DMS53 (cell line): ENCODE results near the gene PHLDA2.
"Not testable (repeated sequence)": the region's sequence is repeated elsewhere in the genome, so short reads cannot be mapped to it uniquely, and the experiment has no call there.

Experiments
- DNase-seq: peaks from one replicate; lab custom pipeline; 2025; lab: John Stamatoyannopoulos, UW

PHLDA2 gene

GRCh38 chr11:2945031-2945756 is 16.0 kb upstream of the PHLDA2 start:
- DNase-seq = peak; percentile 70

DNA sequence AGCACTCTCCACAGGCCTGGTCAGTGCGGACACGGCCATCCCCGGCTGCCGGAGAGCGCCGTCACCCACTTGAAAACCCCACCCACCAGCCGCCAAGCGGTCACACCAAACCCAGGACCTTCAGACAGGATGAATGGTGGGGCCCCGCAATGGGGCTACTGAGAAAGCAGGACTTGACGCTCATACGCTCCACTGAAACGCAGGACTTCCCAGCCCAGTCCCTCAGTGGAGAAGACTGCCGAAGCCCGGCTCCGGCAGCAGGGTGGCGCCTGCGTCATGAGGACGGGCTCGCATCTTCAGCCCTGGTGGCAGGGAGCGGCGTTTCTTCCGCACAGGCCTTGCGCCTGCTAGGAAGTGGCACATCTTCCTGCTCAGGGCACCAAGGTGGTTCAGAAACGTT is 15.3 kb upstream of the PHLDA2 start:
- peak; percentile 68 for DNase-seq

GRCh38 chr11:2943711-2944118 is 14.5 kb upstream of the PHLDA2 start:
- DNase-seq = peak; percentile 97

DNA sequence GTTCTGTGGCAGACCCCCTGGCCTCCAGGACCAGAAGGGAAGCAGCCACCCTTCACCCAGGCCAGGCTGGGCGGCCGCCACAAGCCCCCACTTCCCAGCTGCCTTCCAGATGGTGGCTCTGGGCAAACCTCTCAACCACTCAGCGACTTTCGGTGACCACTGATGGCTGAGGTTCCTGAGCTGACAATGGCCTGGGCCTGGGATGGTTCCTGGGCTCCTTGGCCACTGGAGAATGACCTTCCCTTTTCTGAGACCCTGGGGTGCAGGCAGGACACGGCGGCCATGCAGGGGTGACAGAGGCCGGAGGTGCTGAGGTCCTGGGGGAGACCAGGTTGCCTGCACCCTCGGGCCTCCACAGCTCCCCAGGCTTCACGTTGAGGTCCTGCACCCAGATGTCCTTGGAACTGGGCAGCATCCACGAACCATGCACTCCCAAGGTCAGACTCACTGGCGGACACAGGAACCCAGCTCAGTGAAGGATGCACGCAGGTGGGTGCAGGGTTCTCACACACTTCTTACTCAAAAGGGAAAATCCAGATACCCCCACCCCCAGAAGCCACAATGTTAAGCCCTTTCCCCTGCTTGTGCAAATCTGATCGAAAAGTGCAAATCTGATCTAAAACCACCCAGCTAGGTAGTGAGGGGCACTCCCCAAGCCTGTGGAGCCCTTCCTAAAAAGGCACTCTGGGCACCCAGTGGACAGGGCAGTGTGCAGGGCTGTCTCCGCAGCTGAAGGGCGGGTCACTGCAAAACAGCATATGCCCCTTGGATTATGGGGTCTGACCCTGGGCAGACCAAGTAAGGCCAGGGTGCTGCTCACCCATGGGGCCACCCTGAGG is 13.9 kb upstream of the PHLDA2 start:
- DNase-seq = no peak

- DNase-seq = no peak
Observed at GRCh38 chr11:2942447-2942846, 13.2 kb upstream of the PHLDA2 start.

GRCh38 chr11:2940921-2941821 is 12.0 kb upstream of the PHLDA2 start:
- peak; percentile 91 for DNase-seq

DNA sequence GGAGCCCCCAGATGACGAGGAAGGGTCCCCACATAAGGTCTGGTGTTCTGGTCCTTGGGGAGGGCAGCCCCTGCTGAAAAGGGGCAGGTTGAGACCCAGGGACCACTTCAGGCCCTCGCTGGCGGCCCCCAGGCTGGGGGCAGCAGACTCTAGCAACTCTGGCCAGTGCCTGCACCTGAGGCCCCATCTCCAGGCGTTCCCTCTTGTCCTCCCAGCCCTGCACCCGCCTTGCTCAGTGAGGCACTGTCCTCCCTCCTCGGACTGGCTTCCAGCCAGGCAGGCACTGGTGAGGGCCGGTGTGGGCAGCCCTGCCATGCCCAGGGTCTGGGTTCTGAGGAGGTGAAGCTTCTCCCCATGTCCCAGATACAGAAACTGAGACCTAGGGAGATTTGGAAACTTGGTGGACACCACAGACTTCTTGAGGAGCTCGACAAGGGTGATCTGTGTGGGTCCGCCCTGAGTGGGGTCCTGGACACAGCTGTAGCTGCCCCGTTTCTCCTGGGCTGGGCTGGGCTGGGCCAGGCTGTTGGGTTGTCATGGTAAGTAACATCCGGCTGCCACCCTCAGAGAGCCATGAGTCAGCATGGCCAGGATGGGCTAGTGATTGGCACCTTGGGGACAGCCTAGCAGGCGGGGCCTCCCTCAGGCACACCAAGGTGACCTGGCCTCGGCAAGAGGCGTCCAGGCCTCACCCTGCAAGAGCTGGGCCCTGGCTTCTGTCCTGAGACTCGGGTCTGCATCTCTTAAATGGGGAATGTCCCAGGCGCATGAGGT is 11.1 kb upstream of the PHLDA2 start:
- peak; percentile 98 for DNase-seq

DNA sequence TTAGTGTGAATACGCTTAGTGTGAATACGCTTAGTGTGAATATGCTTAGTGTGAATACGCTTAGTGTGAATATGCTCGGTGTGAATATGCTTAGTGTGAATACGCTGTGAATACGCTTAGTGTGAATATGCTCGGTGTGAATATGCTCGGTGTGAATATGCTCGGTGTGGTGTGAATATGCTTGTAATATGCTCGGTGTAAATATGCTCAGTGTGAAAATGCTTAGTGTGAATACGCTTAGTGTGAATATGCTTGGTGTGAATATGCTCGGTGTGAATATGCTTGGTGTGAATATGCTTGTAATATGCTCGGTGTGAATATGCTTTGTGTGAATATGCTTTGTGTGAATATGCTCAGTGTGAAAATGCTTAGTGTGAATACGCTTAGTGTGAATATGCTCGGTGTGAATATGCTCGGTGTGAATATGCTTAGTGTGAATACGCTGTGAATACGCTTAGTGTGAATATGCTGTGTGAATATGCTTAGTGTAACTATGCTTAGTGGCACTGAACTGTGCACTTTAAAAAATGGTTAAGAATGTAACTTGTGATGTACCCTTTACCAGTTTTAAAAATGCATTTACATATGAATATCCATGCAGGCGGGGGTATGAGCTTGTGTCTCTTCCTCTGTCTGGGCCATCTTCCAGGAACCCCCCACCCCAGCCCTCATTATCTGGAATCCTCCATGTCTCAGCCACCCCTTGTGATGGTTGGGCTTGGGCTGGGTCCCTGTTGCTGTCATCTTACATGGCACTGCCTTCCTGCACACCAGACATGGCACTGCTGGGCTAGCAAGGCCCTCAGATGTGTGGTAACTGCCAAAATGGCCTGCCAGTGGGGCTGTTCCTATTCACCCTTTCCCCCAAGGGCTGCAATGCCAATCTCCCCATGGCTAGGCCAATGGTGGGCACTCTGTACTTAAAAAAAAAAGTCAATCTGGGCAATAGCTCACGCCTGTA is 9.5 kb upstream of the PHLDA2 start:
- not testable (repeated sequence) for DNase-seq

DNA sequence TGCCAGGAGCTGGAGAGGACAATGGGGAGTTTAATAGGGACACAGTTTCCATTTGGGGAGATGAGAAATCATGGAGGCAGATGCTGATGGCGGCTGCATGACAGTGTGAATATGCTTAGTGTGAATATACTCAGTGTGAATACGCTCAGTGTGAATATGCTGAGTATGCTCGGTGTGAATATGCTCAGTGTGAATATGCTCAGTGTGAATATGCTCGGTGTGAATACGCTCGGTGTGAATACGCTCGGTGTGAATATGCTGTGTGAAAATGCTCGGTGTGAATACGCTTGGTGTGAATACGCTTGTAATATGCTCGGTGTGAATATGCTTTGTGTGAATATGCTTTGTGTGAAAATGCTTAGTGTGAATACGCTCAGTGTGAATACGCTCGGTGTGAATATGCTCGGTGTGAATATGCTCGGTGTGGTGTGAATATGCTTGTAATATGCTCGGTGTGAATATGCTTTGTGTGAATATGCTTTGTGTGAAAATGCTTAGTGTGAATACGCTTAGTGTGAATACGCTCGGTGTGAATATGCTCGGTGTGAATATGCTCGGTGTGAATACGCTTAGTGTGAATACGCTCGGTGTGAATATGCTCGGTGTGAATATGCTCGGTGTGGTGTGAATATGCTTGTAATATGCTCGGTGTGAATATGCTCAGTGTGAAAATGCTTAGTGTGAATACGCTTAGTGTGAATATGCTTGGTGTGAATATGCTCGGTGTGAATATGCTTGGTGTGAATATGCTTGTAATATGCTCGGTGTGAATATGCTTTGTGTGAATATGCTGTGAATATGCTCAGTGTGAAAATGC is 8.6 kb upstream of the PHLDA2 start:
- DNase-seq = not testable (repeated sequence)

- no peak for DNase-seq
Observed at GRCh38 chr11:2934611-2935239, 5.5 kb upstream of the PHLDA2 start.

GRCh38 chr11:2934021-2934550 is 4.9 kb upstream of the PHLDA2 start:
- DNase-seq = no peak

DNA sequence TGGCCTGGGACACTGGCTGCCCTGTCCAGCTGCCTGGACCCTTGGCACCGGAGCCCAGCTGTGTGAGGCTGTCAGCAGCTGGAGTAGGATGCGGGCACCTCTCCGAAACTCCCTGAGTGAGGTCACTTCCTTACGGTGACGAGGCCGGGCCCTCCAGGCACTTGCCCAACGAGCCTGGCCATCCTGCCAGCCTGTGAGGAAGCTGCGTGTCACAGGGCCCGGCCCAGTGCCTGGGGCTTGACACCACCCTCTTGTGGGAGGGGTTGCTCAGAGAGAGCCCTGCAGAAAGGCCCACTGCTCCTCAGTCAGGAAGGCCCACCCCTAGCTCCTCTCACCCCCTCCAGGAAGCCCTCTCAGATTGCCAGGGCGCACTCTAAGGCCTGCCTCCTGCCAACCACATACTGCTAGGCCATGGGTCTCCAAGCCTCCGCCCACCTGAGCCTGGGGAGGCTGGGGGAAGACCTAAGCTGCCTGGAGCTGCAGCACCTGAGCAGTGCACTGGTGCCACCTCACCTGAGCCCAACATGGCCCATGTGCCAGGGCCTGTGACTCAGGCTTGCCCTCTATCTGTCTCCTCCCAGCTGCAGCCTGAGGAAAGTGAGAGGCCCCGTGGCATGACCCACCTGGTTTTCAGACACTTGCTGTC is 4.3 kb upstream of the PHLDA2 start:
- DNase-seq = peak; percentile 97

- peak; percentile 84 for DNase-seq
Observed at GRCh38 chr11:2932850-2933251, 3.6 kb upstream of the PHLDA2 start.

DNA sequence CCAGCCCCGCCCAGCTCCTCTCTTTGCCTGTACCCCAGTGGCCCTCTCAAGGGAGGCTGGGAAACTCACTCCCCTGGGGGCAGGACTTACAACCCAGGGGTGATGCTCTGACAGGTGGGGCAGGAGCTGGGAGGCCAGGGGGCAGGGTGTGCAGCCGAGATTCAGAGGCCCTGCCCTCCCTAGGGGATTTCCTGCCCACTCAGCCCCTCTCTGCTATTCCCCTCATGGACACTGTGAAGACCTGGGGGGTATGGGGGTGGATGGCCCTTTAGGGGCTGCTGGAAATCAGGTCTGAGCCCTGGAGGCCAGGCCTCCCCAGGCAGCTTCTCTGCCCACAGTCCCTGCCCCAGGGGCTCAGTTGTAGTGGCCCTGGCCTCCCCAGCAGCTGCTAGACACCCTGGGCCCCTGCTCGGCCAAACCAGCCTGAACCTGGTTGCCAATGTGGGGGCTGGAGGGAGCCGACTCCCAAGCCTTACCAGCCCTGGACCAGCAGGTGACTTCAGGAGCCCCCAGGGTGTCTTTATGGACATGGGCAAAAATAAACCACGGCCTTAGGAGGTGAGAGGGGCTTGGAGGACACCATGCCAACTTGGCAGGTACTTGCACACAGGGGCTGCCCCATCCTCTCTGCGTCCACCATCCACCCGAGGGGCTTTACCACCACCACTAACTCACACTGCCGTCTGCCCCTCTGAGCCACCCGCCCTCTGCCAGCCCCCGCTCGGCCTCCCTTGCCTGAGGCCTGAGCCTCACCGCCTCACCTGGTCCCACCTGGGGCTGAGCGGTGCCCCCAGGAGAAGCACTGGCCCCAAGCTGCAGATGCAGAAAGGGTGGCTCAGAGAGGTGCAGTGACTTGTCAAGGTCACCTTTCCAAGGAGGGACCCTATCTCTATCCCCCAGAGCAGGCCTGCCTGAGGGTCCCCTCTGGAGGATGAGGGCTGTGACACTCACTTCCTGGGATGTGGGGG is 2.8 kb upstream of the PHLDA2 start:
- DNase-seq = no peak

DNA sequence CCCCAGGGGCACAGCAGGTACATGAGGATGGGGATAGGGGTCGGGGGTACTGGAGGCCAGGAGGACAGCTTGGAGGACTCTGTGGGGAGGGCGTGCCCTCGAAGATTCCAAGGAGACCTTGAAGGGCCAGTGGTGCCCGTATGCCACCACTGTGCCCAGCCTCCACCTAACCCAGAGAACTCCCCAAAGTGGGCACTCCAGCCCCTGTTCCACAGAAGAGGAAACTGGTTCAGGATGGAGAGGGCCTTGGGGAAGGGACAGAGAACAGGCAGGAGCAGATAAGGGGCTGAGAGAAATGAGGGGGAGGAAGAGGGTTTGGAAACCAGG is 2.2 kb upstream of the PHLDA2 start:
- DNase-seq = no peak

DNA sequence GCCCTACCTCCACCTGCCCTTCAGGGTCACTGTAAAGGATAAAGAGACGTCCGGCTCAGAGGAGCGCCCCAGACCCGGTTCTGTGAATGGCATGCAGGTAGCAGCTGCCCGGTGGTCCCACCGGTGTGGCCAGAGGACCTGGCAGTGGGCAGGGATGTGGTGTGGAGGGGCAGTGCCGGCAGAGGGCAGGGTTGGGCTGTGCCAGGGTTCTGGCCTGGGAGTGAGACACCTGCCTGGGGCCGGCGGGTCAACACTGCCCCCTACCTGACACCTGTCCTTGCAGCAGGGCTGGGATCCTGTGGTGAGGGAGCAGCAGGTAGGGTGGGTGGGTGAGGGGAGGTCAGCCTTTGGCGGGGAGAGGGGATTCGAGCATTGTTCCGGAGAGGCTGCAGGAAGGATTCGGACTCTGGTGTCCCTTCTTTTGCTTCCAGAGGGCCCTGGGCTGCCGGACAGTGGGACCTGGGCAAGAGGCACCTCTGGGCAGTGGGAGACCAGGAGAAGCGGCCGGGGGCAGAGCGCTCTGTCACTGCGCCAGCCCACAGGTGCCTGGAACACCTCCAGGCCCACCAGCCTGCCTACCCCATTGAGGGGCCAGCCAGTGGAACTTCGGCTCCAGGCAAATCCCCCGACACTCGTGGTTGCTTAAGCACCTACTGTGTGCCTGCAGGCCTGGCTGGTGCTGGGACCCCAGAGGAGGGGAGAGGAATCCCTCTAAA is 1.6 kb upstream of the PHLDA2 start:
- DNase-seq = peak; percentile 96
